Rectal smooth muscle tissue (tissue), 1 donor: ENCODE results near the gene TEX9.
"Not testable (repeated sequence)": the region's sequence is repeated elsewhere in the genome, so short reads cannot be mapped to it uniquely, and the experiment has no call there.

ENCODE experiments used
- H3K27ac ChIP-seq: one replicate; pipeline ENCODE4 v1.7.0; 2013; ENCODE audit warnings: low read depth, low read length, inconsistent platforms
- H3K27me3 ChIP-seq: one replicate; pipeline ENCODE4 v1.7.0; 2013; ENCODE audit warnings: low read length; ENCODE audit not compliant: control insufficient read depth, insufficient read depth
- H3K36me3 ChIP-seq: one replicate; pipeline ENCODE4 v1.7.0; 2013; ENCODE audit warnings: low read length; ENCODE audit not compliant: control insufficient read depth, insufficient read depth
- H3K4me1 ChIP-seq: one replicate; pipeline ENCODE4 v1.7.0; 2013; ENCODE audit warnings: low read length; ENCODE audit not compliant: control insufficient read depth, insufficient read depth
- H3K4me3 ChIP-seq: one replicate; pipeline ENCODE4 v1.7.0; 2013; ENCODE audit warnings: low read length
- H3K9ac ChIP-seq: one replicate; pipeline ENCODE4 v1.7.0; 2013; ENCODE audit warnings: low read length

TEX9 gene

DNA sequence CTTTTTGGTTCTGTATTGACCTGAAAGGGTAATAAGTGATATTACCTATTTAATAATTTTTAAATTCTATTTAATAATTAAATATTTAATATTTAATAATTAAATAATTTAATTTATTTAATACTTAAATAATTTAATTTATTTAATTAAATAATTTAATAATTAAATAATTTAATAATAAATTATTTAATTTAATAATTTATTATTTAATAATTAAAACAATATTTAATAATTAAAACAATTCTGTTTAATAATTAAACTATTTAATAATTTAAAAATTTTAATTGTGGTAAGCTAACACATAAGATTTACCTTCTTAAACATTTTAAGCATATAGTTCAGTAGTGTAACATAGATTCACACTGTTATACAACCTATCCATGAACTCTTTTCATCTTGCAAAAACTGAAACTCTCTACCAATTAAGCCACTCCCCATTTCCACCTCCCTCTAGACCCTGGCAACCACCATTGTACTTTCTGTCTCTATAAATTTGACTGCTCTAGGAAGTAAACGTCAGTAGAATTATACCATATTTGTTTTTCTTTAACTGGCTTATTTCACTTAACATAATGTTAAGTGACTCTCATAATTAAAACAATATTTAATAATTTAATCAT lies 48.0 kb downstream of the TEX9 start:
- H3K4me1 ChIP-seq, H3K9ac ChIP-seq, H3K27ac ChIP-seq, H3K4me3 ChIP-seq, H3K27me3 ChIP-seq, H3K36me3 ChIP-seq: not testable (repeated sequence)

DNA sequence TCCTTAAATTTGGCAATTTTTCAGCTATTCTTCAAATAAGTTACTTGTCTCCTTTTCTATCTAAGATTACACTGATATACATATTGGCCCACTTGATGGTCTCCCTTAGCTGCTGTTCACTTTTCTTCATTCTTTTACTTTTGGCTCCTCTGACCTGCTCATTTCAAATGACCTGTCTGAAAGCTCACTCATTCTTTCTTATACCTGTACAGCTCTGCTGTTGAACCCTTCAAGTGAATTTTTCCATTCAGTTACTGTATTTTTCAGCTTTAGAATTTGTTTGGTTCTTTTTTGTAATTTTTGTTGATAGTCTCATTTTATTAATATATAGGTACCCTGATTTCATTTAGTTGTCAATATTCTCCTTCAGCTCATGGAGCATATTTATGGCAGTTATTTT lies 60.0 kb downstream of the TEX9 start:
- Histone ChIP-seq H3K27me3 (no peaks in the 10 kb centered on the region), H3K36me3 (no peaks in the 10 kb centered on the region), H3K4me1 (no peaks in the 10 kb centered on the region), H3K9ac (no peak overlapping the region), H3K27ac (no peak overlapping the region), H3K4me3 (no peak overlapping the region)

DNA sequence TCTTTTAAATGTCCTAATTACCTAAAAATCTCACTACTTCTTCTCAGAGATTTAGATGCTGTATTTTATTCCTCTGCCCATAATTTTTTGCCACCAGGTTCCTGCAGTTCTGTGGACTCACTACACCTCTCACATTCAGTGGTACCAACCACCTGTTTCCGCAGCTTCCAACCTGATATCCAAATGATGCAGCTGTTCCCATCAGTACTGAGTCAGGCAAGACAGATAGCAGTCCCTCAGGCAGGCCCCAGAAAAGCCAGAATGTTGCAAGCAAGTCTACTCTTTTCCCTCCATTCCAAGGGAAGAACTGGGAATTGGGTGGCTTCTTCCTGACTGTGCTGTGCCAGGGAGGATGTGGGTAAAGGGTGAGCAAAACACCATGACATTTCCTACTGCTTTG lies 60.8 kb downstream of the TEX9 start:
- H3K4me3 ChIP-seq: no peak overlapping the region
- no peaks in the 10 kb centered on the region for H3K36me3 ChIP-seq
- no peaks in the 10 kb centered on the region for H3K27me3 ChIP-seq
- no peaks in the 10 kb centered on the region for H3K4me1 ChIP-seq
- no peak overlapping the region for H3K27ac ChIP-seq
- H3K9ac ChIP-seq: no peak overlapping the region

DNA sequence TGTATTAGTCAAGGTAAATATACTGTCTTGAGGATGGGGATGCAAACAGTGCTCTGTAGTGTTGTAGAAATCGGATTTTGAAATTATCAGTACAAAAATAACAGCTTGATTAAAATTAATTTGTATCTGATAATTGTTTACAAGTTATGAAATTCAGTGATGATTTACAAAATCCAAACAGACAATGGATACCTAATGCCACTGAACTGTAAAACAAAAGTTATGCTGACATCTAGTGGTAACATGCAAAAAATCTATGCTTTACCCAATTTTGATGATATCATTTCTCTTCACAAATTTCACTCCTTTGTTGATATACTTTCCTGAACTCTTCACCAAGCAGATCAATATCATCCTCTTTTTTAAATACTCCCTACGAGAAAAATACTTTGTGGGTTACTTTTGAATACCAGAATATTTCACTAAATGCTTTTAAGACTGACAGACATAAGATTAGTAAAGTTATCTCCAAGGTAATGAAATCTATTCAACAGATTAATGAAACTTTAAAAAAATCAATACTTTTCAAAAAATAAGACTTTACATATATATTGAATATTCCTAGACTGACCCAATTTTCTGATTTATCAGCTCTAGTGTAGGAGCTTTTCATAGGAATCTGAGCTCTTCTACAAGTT lies 63.7 kb downstream of the TEX9 start:
- Histone ChIP-seq H3K4me1 (no peaks in the 10 kb centered on the region), H3K27me3 (no peaks in the 10 kb centered on the region), H3K4me3 (no peak overlapping the region), H3K36me3 (no peaks in the 10 kb centered on the region), H3K9ac (no peak overlapping the region), H3K27ac (no peak overlapping the region)

DNA sequence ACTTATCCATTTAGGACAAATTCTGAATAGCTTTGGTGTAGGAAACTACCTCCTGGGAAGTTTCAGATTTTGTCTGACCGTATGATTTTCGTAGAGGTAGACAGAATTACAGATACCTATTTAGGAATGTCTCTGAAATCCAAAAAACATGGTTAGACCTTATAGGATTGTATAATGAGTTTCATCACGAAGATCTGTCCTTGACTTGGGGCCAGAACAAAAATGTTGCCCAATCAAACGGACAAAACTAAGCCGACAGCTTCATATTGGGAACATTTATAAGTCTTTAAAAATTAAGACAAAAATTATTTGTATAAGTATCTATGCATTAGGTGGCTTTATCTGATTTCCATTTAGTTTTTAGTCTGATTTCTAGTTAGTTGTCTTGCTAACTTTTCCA lies 67.1 kb downstream of the TEX9 start:
- Histone ChIP-seq H3K27me3 (no peaks in the 10 kb centered on the region), H3K4me3 (no peak overlapping the region), H3K36me3 (no peaks in the 10 kb centered on the region), H3K9ac (no peak overlapping the region), H3K27ac (no peak overlapping the region), H3K4me1 (no peaks in the 10 kb centered on the region)

DNA sequence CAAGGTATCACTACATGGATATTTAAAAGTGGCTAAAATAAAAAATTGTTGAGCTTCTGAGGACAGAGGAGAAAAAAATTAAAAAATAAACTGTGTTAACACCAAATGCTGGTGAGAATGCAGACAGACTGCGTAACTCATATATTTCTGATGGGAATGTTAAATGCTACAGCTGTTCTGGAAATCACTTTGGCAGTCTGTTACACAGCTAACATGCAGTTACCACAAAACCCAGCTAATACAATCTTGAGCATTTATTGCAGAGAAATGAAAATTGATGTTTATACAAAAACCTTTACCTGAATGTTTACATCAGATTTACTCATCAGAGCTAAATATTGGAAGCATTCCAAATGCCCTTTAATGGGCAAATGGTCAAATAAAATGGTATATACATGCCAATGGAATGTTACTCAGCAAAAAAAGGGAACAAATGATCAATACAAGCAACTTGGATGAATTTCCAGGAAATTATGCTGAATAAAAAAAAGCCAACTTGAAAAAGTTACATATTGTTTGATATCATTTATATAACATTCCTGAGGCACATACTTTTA lies 75.1 kb downstream of the TEX9 start:
- Histone ChIP-seq H3K4me1 (no peaks in the 10 kb centered on the region), H3K27me3 (no peaks in the 10 kb centered on the region), H3K36me3 (no peaks in the 10 kb centered on the region), H3K9ac (no peak overlapping the region), H3K4me3 (no peak overlapping the region), H3K27ac (no peak overlapping the region)

DNA sequence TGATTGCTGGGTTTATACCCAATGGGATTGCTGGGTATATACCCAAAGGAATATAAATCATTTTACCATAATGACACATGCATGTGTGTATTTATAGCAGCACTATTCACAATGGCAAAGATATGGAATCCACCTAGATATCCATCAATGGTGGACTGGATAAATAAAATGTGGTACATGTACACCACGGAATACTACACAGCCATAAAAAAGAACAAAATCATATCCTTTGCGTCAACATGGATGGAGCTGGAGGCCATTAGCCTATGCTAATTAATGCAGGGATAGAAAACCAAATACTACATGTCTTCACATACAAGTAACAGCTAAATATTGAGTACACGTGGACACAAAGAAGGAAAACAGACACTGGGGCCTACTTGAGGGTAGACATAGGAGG lies 77.1 kb downstream of the TEX9 start:
- H3K27ac ChIP-seq: no peak overlapping the region
- H3K4me1 ChIP-seq: no peaks in the 10 kb centered on the region
- no peaks in the 10 kb centered on the region for H3K36me3 ChIP-seq
- H3K4me3 ChIP-seq: no peak overlapping the region
- no peak overlapping the region for H3K9ac ChIP-seq
- H3K27me3 ChIP-seq: no peaks in the 10 kb centered on the region

DNA sequence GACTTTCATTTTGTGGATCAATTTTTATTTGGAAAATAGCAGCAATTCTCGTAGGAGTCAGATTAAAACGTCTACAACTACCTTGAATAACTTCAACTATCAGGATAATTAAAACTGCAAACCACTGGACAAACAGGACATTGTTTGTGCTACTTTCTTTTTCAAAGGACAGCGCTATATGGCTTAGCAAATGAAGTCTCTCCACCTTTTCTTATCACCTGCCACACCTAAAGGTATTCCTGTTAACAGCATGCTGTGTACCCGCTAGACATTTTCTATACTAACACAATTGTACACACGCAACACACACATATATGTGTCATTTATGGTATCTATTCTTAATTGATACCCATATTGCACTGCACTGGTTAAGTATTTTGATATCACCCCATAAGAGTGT lies 80.5 kb downstream of the TEX9 start:
- Histone ChIP-seq H3K4me1 (no peaks in the 10 kb centered on the region), H3K4me3 (no peak overlapping the region), H3K27ac (no peak overlapping the region), H3K27me3 (no peaks in the 10 kb centered on the region), H3K9ac (no peak overlapping the region), H3K36me3 (no peaks in the 10 kb centered on the region)

DNA sequence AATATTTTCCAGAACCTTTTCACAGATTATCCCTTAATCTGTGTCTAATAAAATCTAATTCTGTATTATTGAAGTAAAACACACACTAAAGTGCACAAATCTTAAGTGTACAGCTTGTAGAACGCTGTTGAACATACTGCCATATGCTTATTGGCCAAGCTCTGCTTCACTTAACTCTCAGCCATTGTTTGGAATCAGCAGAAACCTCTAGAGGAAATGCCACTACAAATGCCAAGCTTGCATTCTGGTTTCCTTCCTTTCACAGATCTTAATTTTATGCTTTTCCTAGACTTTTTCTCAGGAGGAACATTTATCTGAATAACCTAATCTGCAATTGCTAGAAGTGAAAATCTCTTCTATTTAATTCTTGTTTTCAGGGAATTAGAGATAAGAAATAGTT lies 89.6 kb downstream of the TEX9 start:
- H3K4me1 ChIP-seq: no peaks in the 10 kb centered on the region
- no peak overlapping the region for H3K27ac ChIP-seq
- no peak overlapping the region for H3K9ac ChIP-seq
- no peak overlapping the region for H3K4me3 ChIP-seq
- no peaks in the 10 kb centered on the region for H3K27me3 ChIP-seq
- no peaks in the 10 kb centered on the region for H3K36me3 ChIP-seq

DNA sequence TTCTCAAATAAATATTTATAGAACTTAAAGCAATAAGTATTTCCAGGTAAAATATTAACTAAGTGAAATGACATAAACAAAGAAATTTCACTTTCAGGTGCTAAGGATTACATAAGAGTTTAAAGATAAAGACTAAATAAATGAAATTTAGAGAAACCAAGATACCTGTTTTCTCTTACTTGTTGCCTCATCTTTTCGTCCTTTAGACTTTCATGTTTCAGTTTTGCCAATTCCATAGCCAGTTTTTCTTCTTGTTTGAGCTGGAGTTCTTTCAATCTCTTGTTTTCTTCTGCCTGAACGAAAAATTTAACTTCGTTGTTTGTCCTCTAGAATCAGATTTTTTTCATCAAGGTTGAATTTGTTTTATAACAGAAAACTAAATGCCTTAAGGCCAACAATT lies 91.0 kb downstream of the TEX9 start:
- Histone ChIP-seq H3K4me3 (no peak overlapping the region), H3K27ac (no peak overlapping the region), H3K9ac (no peak overlapping the region), H3K36me3 (no peaks in the 10 kb centered on the region), H3K4me1 (no peaks in the 10 kb centered on the region), H3K27me3 (no peaks in the 10 kb centered on the region)

DNA sequence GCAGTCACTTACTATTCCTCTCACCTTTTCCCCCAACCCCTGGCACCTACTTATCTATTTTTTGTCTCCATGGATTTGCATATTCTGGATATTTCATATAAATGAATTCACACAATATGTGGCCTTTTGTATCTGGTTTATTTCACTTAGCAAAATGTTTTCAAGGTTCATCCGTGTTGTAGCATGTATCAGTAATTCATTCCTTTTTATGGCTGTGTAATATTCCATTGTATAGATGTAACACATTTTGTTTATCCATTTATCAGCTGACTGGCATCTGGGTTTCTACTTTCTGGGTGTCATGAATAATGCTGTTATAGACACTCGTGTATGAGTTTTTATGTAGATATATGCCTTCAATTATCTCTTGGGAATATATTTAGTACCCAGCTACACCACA lies 93.9 kb downstream of the TEX9 start:
- no peak overlapping the region for H3K27ac ChIP-seq
- H3K4me1 ChIP-seq: no peaks in the 10 kb centered on the region
- no peak overlapping the region for H3K4me3 ChIP-seq

DNA sequence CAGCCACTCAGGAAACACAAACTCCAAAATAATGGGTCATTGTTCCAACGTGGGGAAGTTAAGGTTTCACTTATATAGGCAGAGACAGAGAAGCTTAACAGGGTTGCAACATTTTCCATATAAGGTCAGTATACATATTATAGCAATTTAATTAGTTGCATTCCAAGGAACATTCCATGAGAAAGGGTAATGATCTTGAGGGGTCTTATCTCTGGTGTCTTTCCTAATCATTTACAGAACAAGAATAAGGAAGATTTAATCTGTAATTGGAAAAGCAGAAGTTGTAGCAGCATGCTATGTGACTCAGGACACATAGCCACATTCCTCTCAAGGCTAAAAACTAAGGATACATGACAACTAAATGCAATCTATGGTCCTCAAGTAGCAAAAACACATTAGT lies 94.8 kb downstream of the TEX9 start:
- no peak overlapping the region for H3K9ac ChIP-seq
- no peak overlapping the region for H3K4me3 ChIP-seq
- H3K27me3 ChIP-seq: no peaks in the 10 kb centered on the region
- H3K27ac ChIP-seq: no peak overlapping the region
- no peaks in the 10 kb centered on the region for H3K4me1 ChIP-seq
- no peaks in the 10 kb centered on the region for H3K36me3 ChIP-seq

More for the DNA sequence above, 93.9 kb downstream of the TEX9 start:
- no peaks in the 10 kb centered on the region for H3K27me3 ChIP-seq
- H3K9ac ChIP-seq: no peak overlapping the region
- H3K36me3 ChIP-seq: no peaks in the 10 kb centered on the region

DNA sequence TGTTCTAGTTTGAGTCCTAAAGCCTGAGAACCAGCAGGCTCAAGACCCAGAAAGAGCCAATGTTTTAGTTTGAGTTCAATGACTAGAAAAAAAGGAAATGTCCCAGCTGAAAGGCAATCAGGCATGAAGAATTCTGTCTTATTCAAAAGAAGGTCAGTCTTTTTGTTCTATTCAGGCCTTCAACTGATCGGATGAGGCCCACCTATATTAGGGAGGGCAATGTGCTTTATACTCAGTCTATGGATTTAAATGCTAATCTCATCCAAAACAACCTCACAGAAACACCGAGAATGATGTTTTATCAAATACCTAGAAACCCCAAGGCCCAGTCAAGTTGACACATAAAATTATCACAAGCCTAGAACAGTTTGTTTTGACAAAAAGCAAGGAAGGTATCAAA lies 95.7 kb downstream of the TEX9 start:
- H3K27ac ChIP-seq: no peak overlapping the region
- no peaks in the 10 kb centered on the region for H3K36me3 ChIP-seq
- no peaks in the 10 kb centered on the region for H3K27me3 ChIP-seq
- H3K9ac ChIP-seq: no peak overlapping the region
- no peaks in the 10 kb centered on the region for H3K4me1 ChIP-seq
- H3K4me3 ChIP-seq: no peak overlapping the region
